Activated CD8-positive, alpha-beta memory T cell treated with anti-CD3 and anti-CD28 coated beads for 48 hours (primary cell): ENCODE measurements around the gene TEX52.
A peak's percentile ranks its signal among the peaks of the same experiment; 100 is the strongest.
"Not testable (repeated sequence)": the region's sequence is repeated elsewhere in the genome, so short reads cannot be mapped to it uniquely, and the experiment has no call there.

Experiments used
- DNase-seq, 3 experiments: peaks; one replicate each; pipeline ENCODE4 v3.0.0-alpha.2; 2020; ENCODE audit warnings: low read depth in 2 of 3, low spot score in 2 of 3

The TEX52 gene

DNA sequence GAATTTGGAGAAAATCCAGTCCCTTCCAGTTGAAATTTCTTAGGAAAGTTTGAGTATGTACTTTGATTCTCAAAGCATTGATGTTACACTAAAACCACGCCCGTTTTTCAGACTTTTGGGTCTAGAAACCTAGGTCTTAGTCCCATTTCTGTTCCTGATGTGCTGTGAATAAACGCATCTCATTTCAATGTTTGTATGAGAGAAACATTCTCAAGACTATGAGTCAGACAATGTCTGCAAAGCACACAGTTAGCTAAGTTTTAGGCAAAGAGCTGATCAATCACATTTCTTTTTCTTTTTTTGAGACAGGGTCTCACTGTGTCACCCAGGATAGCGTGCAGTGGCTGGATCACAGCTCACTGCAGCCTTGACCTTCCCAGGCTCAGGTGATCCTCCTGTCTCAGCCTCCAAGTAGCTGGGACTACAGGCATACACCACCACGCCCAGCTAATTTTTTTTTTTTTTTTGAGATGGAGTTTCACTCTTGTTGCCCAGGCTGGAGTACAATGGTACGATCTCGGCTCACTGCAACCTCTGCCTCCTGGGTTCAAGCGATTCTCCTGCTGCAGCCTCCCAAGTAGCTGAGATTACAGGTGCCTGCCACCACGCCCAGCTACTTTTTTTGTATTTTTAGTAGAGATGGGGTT lies 12.3 kb upstream of the TEX52 start:
- not testable (repeated sequence) for DNase-seq

GRCh38 chr12:2864198-2864597 lies 7.4 kb upstream of the TEX52 start:
- DNase-seq, result no peak

GRCh38 chr12:2863402-2863801 lies 6.6 kb upstream of the TEX52 start:
- not testable (repeated sequence) for DNase-seq

GRCh38 chr12:2862876-2863275 lies 6.0 kb upstream of the TEX52 start:
- no peak for DNase-seq

- DNase-seq, result no peak
These were observed 3.3 kb upstream of the TEX52 start for GRCh38 chr12:2860170-2860569.

GRCh38 chr12:2858944-2859421 lies 2.1 kb upstream of the TEX52 start:
- no peak for DNase-seq

- DNase-seq, result no peak
These were observed 1.5 kb upstream of the TEX52 start for GRCh38 chr12:2858334-2858733.

GRCh38 chr12:2857576-2857975 lies 737 bp upstream of the TEX52 start:
- no peak for DNase-seq

DNA sequence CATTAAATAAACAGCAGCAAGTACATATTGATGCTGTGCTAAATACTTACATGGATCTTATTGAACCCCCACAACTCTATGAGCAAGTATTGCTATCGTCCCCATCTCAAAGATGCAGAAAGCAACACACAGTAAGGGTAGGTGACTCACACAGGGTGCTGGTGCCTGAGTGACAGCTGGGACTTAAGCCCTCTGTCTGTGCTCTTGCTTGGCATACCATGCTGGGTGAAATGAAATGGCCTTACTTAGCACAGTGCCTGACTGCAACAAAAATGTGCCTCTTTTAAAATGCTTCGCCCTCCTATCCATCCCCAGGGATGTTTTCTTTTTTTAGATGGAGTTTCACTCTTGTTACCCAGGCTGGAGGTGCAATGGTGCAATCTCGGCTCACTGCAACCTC lies 788 bp downstream of the TEX52 start:
- DNase-seq, result no peak

DNA sequence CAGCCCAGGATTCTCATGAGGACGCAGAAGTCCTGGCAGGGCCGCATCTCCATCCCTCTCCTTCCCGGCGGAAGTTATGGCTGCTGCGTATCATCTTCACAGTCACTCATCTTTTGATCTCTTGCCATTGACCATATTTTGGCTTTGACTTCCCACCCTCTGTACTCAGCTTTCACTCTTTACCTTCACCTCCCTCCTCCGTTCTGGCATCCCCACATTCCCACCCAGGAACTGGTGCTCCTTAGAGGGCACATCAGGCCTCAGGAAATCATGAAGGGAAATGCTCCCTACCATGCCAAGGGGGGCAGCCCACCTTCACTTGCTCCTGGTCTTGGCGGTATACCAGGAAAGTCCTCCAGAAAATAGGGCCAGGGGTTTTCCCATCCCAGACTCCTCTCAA lies 1.3 kb downstream of the TEX52 start:
- no peak for DNase-seq

DNA sequence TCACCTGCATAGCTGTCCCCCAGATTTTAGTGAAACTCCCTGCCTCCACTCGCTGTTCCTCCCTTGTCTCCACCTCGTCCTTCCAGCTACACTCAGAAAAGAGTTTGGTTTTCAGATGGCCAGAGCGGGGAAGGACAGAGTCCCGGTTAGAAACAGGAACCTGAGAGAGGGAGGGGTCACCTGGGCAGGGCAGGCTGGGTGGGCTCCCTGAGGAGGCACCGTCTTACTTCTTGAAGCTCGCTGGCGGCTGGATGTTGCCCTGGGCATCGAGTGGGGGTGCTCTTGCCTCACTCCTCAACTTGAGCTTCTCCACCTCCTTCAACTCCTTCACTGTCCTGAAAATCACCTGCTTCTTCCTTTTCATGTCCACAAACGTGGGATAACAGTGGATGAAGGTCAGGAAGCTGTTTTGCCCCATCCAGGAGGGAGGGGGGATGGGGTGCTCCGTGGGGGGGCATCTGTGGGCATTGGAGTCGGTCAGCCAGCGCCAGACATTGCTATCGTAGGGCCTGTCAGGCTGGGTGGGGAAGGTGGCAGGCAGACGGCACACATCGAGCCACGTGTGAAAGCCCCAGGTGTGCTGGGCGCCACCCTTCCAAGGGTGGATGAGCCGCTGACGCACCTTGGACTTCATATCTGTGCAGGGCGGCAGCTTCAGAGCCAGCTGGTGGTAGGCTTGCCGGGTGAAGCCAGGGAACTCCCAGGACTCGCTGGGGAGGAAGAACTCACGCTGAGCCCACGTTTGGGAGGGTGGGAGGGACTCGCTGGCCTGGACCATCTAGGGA lies 2.0 kb downstream of the TEX52 start:
- DNase-seq, result no peak

DNA sequence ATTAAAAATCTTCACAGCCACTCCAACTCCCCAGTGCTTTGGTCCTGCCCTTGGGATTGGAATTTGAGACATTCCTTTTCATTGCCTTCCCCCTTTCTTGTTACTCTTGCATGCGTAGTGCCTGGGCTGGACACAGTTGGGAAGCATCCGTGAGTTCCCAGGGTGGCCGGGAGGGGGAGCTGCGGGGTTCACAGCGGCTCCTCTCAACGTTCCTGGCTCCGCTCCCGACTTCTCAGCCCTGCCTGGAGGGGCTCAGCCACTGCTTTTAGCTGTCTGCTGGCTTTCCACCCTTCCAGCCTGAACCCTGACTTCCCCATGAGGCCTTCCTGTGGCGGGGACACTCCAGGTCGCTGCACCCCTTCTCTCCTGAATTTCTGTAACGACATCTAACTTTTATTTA lies 3.2 kb downstream of the TEX52 start:
- DNase-seq, result peak in 2 of 3 experiments; percentile 23 to 31

GRCh38 chr12:2851931-2852330 lies 4.9 kb downstream of the TEX52 start:
- DNase-seq, result no peak

- DNase-seq, result no peak
These were observed 11.6 kb downstream of the TEX52 start for GRCh38 chr12:2845280-2845679.

GRCh38 chr12:2844786-2845185 lies 12.1 kb downstream of the TEX52 start:
- DNase-seq, result no peak

DNA sequence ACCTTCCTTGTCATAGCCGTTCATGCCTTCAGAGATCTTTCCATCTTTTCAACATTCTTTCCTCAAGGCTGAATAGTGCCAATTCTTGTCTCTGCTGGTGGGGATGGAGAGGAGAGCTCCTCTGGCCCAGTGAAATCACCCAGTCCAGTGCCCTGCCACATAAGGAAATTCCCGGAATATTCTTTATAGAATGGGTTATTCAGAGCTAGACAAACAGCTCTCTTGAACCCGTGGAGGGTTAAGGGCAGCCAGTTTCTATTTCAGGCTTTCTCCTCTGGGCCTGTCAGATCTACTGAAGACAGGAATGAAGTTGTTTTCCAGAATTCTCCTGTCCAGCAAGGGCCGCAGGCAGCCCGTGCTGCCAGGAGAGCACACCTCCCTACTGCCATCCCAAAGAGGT lies 13.9 kb downstream of the TEX52 start:
- no peak for DNase-seq

DNA sequence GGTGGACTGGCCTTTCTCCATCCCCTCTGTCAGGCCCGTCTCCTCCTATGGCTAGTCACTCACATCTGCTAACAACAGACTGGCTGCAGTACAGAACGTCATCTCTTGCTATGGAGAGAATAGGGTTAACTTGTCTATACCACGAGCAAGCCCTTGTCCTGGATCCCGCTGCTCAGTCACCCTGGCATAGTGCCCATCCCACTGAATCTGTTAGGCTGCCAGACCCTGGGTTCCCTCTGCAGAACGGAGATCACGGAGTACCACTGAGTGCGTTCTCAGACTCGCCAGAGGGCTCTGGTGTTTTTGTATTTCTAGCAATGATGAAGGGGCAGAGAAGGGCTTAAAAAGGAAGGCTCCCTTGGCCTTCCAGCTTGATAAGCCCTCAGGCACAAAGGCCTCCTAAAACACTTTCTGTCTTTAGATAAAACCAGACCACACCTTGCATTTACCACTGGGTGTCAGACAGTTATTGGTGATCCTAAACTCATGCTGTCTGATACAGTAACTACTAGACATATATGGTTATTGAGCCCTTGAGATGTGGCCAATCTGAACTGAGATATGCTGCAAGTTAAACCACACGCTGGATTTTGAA lies 15.7 kb downstream of the TEX52 start:
- no peak for DNase-seq

GRCh38 chr12:2836574-2836973 lies 20.3 kb downstream of the TEX52 start:
- DNase-seq, result no peak

GRCh38 chr12:2835691-2836403 lies 21.0 kb downstream of the TEX52 start:
- no peak for DNase-seq

DNA sequence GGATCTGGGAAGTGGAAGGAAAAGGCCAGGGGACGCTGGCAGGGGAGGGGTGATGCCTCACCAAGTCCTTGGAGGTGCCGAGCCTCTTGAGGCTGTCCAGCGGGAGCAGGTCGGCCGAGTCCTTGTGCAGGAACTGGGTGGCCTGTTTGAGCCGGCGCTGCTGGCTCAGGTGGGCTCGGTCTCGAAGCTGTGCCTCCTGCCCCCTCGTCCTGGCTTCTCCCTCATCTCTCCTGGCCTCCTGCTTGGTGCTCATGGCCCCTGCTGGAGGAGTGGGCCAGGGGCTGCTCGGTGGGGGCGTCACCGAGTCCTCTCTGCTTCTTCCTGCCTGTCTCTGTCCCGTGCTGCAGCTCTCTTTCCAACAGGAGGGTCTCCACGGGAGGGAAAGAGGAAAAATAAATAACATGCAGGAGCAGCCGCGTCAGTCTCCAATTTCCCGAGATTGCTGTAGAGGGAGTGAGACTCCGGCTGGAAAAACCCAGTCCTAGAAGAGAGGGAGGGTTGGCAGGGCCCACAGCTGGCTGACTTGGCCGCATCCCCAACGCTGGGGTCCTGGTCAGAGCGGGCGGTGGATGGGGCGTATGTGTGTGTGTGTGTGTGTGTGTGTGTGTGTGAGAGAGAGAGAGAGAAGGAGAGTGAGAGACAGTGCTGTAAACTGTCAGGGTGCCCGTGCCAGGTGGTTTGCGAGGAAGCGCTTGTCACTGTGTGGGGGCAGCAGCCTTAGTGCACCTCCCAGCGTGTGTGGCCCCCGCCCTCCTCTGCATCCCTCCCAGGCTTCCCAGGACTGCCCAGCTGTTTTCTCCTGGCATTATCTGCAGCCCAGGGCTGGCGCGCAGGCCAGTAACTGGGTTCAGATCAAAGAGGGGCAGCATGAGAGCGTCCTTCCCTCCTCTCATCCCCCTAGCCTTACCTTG lies 22.0 kb downstream of the TEX52 start, which contains the start of gene NRIP2:
Gene NRIP2 (minus strand): TSS at position 455 of the 911 bp plus-strand sequence. CDS start 52 bp downstream, at position 403.
- DNase-seq, result no peak
